ENCODE results near the gene THAP4.

Gene THAP4

DNA sequence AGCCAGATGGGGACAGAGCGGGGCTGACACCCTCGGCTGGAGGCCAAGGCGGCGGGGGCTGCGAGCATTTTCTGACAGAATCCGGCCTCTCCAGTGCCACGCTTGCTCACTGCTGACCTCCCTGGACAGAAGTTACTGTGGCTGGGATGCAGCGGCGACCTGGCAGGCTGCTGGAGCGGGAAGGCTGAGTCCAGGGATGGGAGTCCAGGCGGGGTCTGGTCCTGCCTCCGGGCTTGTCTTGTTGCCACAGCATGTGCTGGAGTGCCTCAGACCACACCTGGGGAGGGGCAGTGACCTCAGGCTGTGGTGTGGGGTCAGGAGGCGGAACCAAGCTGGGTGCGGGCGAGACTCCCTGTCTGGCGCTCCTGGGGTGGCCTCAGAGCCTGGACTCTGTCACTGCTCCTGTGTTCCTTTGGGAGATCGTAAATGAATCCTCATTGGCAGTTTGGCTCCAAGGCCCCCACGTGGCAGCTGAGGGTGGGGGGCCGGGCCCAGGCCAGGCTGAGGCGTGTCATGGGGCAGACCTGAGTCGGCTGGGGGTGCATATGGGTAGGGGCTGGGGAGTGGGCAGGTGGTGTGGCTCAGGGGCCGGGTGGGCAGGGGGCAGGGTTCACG lies 72.9 kb downstream of the THAP4 start:
- TF ChIP-seq, protein P1, sequence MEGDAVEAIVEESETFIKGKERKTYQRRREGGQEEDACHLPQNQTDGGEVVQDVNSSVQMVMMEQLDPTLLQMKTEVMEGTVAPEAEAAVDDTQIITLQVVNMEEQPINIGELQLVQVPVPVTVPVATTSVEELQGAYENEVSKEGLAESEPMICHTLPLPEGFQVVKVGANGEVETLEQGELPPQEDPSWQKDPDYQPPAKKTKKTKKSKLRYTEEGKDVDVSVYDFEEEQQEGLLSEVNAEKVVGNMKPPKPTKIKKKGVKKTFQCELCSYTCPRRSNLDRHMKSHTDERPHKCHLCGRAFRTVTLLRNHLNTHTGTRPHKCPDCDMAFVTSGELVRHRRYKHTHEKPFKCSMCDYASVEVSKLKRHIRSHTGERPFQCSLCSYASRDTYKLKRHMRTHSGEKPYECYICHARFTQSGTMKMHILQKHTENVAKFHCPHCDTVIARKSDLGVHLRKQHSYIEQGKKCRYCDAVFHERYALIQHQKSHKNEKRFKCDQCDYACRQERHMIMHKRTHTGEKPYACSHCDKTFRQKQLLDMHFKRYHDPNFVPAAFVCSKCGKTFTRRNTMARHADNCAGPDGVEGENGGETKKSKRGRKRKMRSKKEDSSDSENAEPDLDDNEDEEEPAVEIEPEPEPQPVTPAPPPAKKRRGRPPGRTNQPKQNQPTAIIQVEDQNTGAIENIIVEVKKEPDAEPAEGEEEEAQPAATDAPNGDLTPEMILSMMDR (IDR thresholded peaks at IDR 0.05; ENCODE audit: low read depth, low read length): no peak
- H3K4me3 ChIP-seq (ENCODE audit: low read depth, low read length): no peak overlapping the region

DNA sequence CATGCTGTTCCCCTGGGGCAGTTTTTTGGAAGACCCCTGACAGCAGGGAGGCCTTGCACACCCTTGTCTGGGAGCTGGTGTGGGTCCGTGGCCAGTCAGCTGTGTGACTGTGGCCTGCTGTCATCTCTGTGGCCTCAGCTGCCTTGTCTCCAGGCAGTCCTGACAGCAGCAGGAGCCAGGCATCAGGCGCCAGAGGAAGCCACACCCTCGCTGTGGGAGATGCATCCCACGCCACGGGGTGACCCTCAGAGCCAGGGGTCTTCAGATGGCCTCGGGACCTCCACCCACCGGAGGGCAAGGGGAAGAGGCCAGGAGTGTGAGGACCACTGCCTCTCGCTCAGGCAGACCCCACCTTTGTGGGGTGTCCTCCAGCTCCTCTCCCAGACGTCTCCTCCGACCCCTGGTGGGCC lies 73.4 kb downstream of the THAP4 start:
- H3K4me3 ChIP-seq (ENCODE audit: low read depth, low read length): no peak overlapping the region
- TF ChIP-seq, protein P1 (IDR thresholded peaks at IDR 0.05; ENCODE audit: low read depth, low read length): no peak

- no peak overlapping the region for H3K4me3 ChIP-seq (ENCODE audit: low read depth, low read length)
- TF ChIP-seq, protein P1 (IDR thresholded peaks at IDR 0.05; ENCODE audit: low read depth, low read length): no peak
These were observed 73.9 kb downstream of the THAP4 start for GRCh38 chr2:241563031-241563507.

- TF ChIP-seq, protein P1 (IDR thresholded peaks at IDR 0.05; ENCODE audit: low read depth, low read length): no peak
- H3K4me3 ChIP-seq (ENCODE audit: low read depth, low read length): no peak overlapping the region
These were observed 74.6 kb downstream of the THAP4 start for GRCh38 chr2:241562269-241562891.

- no peak overlapping the region for H3K4me3 ChIP-seq (ENCODE audit: low read depth, low read length)
- TF ChIP-seq, protein P1 (IDR thresholded peaks at IDR 0.05; ENCODE audit: low read depth, low read length): no peak
These were observed 75.1 kb downstream of the THAP4 start for GRCh38 chr2:241561832-241562231.

DNA sequence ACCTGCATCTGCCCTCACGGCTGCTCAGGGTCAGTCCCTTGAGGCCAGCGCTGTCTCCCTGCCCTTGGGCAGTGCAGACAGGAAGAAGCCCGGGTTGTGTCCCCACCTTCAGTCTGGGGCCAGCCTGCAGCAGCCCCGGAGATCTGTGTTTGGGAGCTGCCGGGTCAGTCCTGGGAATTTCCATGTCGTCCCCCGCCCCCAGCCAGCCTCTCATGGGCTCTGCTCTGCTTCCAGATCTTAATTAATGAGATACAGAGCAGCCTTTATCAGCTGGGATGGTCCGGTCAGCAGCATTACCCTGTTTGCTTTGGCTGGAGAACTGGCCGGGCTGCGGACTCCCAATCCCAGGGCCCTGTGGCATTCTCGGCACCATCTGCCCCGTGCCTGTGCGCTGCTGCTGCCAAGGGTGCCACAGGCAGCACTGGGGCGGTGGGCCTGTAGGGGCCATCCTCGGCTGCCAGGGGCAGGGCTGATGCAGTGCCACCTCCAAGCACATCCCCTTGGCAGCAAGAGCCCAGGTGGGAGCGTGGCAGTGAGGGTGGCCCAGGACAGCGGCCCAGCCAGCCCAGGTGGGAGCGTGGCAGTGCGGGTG lies 76.0 kb downstream of the THAP4 start:
- TF ChIP-seq, protein P1 (IDR thresholded peaks at IDR 0.05; ENCODE audit: low read depth, low read length): no peak
- H3K4me3 ChIP-seq (ENCODE audit: low read depth, low read length): peak overlapping the region; percentile 69

All from WI38 (cell line).